Mononuclear cell (primary cell): Measurements from ENCODE around the gene SLC5A5. TPM values are rescaled to one million over a fixed set of nuclear protein-coding genes. Genes with fewer than 3 reads are reported as not detected.

Experiments used
- H3K27me3 ChIP-seq: 2 replicates; pipeline ENCODE4 v1.6.0; 2011; ENCODE audit warnings: low read length, control low read depth; ENCODE audit not compliant: insufficient read depth
- H3K4me1 ChIP-seq: 2 replicates; pipeline ENCODE4 v1.5.1; 2011; ENCODE audit warnings: mild to moderate bottlenecking, low read length, control low read depth; ENCODE audit not compliant: insufficient read depth
- H3K4me3 ChIP-seq: 2 replicates; pipeline ENCODE4 v1.5.1; 2011; ENCODE audit warnings: mild to moderate bottlenecking, low read length, moderate library complexity
- H3K9me3 ChIP-seq: 2 replicates; pipeline ENCODE4 v1.5.1; 2011; ENCODE audit warnings: low read depth, mild to moderate bottlenecking, control low read depth, low read length
- total RNA-seq: library from RNA; depleted of rRNA; stranded (reverse); fragments of >200 nt; gene quantifications from one replicate; pipeline ENCODE4 v1.2.3, GENCODE V29; 2012

Gene SLC5A5
- 0.21 TPM for total RNA-seq

DNA sequence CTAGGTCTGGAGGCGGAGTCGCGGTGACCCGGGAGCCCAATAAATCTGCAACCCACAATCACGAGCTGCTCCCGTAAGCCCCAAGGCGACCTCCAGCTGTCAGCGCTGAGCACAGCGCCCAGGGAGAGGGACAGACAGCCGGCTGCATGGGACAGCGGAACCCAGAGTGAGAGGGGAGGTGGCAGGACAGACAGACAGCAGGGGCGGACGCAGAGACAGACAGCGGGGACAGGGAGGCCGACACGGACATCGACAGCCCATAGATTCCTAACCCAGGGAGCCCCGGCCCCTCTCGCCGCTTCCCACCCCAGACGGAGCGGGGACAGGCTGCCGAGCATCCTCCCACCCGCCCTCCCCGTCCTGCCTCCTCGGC is at the start of gene SLC5A5:
Gene SLC5A5 (plus strand): TSS at position 68 of the 373 bp plus-strand sequence. CDS start 375 bp downstream, outside the sequence.
- peaks cover 25% of the 10 kb centered on the region for H3K4me1 ChIP-seq
- H3K27me3 ChIP-seq: peaks cover 24% of the 10 kb centered on the region
- H3K4me3 ChIP-seq: peak within 1 kb of the TSS; percentile 26
- no peaks in the 10 kb centered on the region for H3K9me3 ChIP-seq

DNA sequence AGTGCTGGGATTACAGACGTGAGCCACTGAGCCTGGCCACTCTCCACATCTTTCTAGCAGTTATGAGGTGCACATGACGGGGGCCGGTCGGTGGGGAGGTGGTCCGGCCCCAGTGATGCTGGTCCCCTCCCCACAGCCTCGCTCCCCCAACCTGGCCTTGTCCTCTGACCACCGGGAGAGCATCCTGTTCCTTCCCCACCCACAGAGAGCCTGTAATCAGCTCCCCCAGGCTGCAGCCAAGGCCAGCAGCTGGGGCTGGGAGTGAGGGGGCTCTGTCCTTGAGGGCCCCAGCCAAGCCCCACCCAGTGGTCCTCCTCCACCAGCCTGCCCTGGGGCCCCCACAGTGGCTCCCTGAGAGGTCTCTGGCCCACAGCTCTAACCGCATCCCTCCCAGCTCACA is 47.4 kb upstream of the SLC5A5 start:
- H3K4me3 ChIP-seq: no peak overlapping the region
- H3K4me1 ChIP-seq: peaks cover 11% of the 10 kb centered on the region
- H3K9me3 ChIP-seq: no peaks in the 10 kb centered on the region
- no peaks in the 10 kb centered on the region for H3K27me3 ChIP-seq

DNA sequence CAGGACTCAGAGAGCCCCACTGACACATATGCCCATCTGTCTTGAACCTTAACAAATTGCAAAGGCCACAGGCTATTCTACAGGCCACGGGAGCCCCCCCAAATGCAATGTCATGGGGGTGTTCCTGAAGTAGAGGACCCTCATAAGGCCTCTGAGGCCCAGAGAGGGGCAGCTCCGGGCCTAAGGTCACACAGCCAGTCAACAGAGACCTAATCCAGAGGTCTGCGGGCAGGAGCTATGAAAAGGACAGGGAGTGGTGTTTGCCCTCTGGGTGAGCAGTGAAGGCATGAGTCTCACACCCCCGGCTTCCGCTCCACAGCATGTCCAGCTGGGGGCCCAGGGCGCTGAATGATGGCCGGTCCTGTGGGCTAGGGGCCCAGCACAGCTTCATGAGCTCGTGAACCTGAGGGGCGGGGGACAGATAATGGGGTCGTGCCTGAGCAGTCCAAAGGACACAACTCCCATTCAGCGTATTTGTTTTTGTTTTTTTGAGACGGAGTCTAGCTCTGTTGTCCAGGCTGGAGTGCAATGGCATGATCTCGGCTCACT is 45.2 kb upstream of the SLC5A5 start:
- H3K4me1 ChIP-seq: peaks cover 11% of the 10 kb centered on the region
- H3K4me3 ChIP-seq: no peak overlapping the region
- no peaks in the 10 kb centered on the region for H3K27me3 ChIP-seq
- H3K9me3 ChIP-seq: no peaks in the 10 kb centered on the region

DNA sequence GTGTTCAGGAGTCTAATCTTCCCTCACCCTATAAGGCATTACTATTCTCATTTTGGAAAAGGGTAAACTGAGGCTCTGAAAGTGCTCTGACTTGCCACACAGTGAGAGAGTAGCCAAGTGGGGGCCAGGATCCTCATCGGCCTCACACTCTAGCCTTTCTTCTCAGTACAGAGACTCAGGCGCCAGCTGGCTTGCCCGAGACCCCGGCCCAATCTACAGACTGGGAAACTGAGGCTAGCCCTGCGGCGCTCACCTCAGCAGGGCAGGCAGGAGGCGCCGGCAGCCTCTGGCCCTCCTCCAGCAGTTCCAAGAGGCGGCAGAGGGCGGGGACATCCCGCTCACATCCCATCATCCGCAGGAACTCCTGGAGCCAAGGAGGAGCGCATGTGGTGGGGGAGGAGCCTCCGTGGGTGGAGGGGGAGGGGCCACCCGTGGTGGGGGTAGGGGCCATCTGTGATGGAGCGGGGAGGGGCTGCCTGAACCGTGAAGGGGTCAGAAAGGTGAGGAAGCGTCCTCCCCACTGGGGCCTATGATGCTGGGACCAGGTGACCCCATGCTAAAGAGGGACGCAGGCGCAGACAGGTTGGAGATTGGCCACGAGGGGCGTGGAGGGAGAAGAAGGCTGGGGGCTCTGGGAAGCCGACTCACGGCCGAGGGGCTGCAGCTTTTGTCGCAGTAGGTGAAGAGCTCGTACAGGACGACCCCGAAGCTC is 41.7 kb upstream of the SLC5A5 start:
- peaks cover 11% of the 10 kb centered on the region for H3K4me1 ChIP-seq
- H3K27me3 ChIP-seq: no peaks in the 10 kb centered on the region
- H3K4me3 ChIP-seq: no peak overlapping the region
- no peaks in the 10 kb centered on the region for H3K9me3 ChIP-seq

DNA sequence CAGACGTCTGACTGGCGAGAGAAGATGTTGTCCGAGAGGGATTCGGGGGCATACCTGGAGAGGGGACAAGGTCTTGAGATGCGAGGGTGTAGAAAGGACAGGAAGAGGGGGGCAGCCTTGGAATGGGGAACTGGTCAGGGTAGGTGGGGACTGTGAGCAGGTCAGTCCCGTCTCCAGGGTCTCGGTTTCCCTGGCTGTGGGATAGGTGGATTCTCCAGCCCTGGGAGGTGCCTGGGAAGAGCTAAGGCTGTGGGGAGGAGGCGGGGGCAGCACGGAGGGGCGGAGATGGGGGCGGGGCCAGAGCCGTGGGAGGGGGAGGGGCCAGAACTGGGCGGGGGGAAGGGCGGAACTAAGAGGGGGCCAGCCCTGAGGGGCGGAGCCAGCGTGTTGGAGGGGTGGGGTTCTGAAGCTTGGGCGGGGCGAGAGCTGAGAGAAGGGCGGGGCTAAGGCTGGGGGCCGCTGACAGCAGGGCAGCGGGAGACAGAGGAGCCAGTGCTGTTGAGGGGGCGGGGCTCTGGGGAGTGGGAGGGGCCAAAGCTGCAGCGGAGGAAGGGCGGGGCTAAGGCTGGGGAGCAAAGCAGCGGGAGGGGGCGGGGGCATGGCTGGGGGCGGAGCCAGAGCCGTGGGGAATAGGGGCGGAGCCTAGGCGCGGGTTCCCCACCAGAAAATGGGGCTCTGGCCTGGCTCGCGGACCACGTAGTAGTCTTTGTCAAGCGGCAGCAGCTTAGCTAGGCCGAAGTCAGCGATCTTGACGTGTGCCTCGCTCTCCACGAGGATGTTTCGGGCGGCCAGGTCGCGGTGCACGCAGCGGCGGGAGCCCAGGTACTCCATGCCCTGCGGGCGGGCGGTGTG is 41.0 kb upstream of the SLC5A5 start:
- Histone ChIP-seq H3K27me3 (no peaks in the 10 kb centered on the region), H3K4me1 (peaks cover 11% of the 10 kb centered on the region), H3K4me3 (no peak overlapping the region), H3K9me3 (no peaks in the 10 kb centered on the region)

DNA sequence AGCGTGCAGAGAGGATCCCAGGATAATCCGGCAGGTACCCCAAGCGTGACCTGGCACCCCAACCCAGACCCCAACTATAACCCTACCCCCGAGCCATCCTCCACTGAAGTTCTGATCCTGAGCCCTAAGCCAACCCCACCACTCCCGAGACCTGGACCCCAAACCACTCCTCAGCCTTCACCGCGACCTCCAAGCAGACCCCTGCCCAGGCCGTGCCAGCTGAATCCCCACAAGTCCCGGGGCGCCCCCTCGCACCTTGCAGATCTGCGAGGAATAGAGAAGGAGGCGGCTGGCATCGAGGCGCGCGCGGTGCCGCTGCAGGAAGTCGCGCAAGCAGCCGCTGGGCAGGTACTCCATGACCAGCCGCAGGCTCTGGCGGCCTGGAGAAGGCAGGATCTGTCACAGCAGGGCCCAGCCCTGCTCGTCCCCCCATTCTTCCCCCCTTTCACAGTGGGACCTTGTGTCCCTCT is 40.3 kb upstream of the SLC5A5 start:
- no peak overlapping the region for H3K4me3 ChIP-seq
- no peaks in the 10 kb centered on the region for H3K9me3 ChIP-seq
- no peaks in the 10 kb centered on the region for H3K27me3 ChIP-seq
- peaks cover 11% of the 10 kb centered on the region for H3K4me1 ChIP-seq

DNA sequence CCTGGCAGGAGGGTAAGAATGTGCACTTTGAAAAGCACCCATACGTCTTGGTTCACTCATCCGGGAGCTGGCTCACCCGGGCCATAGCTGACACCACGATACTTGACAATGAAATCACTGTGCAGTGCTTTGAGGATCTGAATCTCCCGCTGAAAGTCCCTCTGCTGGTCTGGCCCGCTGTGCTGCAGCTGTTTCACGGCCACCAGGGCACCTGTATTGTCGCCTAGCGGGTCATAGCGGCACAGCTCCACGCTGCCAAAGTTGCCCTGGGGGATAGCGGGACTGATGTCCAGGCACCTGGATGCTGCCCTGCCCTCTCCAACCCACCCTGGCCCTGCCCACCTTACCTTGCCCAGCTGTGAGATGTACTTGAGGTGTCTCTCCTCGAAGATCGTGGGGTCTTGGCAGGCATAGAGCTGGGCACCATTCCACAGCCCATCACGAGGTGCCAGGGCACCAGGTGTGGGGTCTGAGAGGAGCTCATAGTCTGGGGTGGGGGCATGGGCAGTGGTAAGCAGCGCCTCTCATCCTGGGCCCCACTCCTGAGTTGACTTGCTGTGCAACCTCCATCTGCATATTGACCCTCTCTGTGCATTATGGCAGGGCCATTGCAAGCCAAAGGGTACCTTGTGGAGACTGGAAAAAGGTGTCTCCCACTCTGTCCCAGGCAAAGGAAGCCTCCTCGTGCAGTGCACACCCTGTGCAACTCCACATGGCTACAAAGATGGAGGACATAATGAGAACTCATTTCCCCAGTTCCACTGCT is 39.1 kb upstream of the SLC5A5 start:
- H3K27me3 ChIP-seq: no peaks in the 10 kb centered on the region
- peaks cover 4% of the 10 kb centered on the region for H3K4me1 ChIP-seq
- H3K4me3 ChIP-seq: no peak overlapping the region
- H3K9me3 ChIP-seq: no peaks in the 10 kb centered on the region

DNA sequence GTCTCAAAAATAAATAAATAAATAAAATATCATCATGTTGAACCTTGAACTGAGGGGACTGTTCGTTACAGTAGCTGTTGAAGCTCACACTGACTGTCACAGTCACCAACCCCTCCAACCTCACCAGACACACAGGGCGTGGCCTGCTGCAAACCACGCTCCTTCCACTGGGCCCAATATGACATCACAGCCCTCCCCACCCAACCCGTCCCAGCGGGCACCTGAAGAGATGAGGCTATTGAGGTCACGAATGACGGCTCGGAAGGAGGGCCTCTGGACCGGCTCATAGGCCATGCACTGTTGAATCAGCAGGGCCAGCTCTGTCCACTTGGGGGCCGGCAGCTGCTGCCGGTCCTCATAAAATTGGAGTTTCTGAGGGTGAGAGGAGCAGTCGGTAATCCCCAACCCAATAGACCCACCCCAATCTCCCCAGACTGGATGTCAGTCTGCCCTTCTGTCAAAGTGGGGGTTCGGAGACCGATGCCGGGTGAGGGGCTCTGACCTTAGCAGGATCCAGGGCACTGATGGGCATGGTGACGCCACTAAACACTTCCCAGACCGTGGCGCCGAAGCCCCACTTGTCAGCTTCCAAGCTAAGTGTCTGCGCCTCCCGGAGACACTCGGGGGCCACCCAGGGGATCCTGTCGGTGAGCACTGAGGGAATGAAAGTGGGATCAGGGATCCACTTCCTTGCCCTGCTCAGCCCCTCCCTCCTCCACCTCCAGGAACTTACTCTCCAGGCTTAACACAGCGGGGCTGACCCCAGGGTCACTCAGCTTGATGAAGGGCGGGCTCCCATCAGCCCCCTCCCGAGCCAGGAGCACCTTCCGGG is 37.2 kb upstream of the SLC5A5 start:
- Histone ChIP-seq H3K27me3 (no peaks in the 10 kb centered on the region), H3K9me3 (no peaks in the 10 kb centered on the region), H3K4me3 (no peak overlapping the region), H3K4me1 (no peaks in the 10 kb centered on the region)

DNA sequence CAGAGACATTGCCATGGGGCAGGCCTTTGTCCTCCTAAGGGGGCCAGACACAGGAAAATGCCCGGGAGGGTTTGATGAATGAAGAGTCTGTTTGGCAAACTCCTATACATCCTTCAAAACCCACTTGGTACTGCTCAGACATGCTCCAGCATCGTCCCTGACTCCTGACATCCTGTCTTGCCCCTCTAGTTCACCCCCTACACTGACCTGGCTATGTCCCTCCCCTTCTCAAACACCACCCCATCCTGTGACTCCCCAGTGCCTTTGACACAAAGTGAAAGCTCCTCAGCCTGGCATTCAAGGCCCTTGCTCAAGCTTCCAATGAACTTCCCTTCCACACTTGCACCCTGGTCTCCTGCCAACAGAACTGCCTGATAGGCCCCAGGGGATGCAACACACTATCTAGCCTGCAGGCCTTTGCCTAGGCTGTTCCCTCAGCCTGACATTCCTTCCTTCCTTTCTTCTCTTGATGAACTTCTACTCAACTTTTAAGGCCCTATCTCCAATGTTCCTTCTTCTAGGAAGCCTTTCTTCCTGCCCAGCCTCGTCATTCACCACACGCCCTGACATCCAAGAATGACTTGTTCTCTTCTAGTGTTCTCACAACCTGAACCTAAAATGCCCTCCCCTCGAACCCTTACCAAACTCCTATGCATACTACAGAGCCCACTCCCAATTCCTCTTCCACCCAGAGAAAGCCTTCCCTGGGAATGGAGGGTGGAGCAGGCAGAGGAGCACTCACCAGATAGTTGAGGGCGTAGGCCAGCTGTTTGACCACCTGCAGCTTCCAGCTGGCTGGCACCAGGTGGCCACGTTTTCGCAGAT is 36.4 kb upstream of the SLC5A5 start:
- Histone ChIP-seq H3K4me1 (no peaks in the 10 kb centered on the region), H3K9me3 (no peaks in the 10 kb centered on the region), H3K4me3 (no peak overlapping the region), H3K27me3 (no peaks in the 10 kb centered on the region)

DNA sequence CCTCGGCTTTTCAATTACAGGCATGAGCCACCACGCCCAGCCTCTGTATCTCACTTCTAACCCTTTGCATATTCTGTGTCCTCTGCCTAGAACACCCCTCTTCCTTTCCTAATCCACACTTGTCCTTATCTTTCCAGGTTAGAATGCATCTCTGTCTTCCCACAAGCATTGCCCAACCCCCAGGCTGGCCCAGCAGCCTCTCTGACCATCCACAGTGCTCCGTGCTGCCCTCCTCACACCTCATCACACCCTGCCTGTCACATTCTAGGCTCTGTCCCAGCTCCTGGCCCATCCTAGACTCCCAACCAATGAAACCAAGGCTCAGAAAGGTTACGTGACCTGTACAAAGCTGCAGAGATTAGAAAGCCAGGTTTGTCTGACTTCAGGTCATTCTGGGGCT is 35.2 kb upstream of the SLC5A5 start:
- no peak overlapping the region for H3K4me3 ChIP-seq
- H3K9me3 ChIP-seq: no peaks in the 10 kb centered on the region

DNA sequence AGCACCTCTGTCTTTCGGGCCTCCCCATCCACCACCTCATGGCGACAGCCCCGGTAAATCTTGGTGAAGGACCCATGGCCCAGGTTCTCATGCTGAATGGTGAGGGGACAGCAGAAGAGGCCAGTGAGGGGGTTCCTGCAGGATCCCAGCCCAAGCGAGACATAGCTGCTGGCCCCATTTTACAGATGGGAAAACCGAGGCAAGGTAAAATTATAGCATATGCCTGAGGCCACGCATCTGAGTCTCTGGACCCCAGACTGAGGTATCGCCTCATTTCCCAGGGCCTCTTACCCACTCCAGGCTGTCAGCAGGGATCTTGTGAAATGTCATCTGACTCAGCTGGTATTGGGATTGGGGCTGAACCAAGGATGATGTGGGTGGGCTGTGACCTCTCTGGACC is 33.8 kb upstream of the SLC5A5 start:
- Histone ChIP-seq H3K4me1 (peaks cover under 1% of the 10 kb centered on the region), H3K27me3 (no peaks in the 10 kb centered on the region), H3K4me3 (no peak overlapping the region), H3K9me3 (no peaks in the 10 kb centered on the region)

More for the DNA sequence above, 35.2 kb upstream of the SLC5A5 start:
- Histone ChIP-seq H3K4me1 (no peaks in the 10 kb centered on the region), H3K27me3 (no peaks in the 10 kb centered on the region)

DNA sequence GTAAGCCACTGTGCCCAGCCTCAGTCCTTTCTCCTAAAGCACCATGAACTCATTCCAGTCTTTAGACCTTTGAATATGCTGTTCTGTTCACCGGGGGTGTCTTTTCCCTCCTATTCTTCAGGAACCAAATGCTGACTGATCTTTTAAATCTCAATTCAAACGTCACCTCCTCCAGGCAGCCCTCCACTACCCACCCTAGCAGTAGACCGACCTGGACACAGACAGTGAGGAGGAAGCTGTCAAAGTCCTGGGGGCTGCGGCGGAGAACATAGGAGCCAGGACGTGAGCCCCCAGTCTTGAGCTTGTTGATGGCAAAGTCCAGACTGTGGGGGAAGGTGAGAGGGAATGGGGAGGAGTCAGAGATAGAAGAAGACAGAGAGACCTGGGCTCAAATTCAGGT is 31.7 kb upstream of the SLC5A5 start:
- H3K9me3 ChIP-seq: no peaks in the 10 kb centered on the region
- H3K4me1 ChIP-seq: peaks cover 21% of the 10 kb centered on the region

DNA sequence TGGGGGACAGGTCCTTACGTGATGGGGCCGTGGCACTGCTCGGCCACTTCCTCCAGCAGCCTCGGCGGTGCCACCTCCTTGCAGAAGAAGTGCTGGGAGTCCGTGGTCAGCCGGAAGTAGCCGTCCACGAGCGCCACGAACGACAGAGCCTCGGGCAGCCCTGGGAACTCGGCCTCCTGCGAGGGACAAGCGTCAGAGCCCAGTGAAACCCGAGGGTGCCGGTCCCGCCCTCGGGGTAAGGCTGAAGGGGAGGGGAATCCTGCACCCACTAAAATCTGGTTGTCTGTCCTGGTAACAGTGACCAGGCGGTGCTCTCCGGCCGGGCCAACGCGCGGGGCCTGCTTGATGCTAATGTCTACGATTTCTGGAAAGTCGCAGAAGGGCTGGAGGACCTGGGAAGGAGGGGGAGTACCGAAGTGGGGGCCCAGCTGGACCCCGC is 30.4 kb upstream of the SLC5A5 start:
- H3K9me3 ChIP-seq: no peaks in the 10 kb centered on the region
- no peaks in the 10 kb centered on the region for H3K27me3 ChIP-seq
- peaks cover 35% of the 10 kb centered on the region for H3K4me1 ChIP-seq
- no peak overlapping the region for H3K4me3 ChIP-seq

More for the DNA sequence above, 31.7 kb upstream of the SLC5A5 start:
- Histone ChIP-seq H3K27me3 (no peaks in the 10 kb centered on the region), H3K4me3 (no peak overlapping the region)
